Dedifferentiated amniotic fluid mesenchymal stem cell (primary cell): ENCODE results near the gene RXRG.

Experiments
- DNase-seq: peaks from one replicate; pipeline ENCODE4 v3.0.0-alpha.2; 2016; ENCODE audit errors: extremely low spot score

Gene RXRG

DNA sequence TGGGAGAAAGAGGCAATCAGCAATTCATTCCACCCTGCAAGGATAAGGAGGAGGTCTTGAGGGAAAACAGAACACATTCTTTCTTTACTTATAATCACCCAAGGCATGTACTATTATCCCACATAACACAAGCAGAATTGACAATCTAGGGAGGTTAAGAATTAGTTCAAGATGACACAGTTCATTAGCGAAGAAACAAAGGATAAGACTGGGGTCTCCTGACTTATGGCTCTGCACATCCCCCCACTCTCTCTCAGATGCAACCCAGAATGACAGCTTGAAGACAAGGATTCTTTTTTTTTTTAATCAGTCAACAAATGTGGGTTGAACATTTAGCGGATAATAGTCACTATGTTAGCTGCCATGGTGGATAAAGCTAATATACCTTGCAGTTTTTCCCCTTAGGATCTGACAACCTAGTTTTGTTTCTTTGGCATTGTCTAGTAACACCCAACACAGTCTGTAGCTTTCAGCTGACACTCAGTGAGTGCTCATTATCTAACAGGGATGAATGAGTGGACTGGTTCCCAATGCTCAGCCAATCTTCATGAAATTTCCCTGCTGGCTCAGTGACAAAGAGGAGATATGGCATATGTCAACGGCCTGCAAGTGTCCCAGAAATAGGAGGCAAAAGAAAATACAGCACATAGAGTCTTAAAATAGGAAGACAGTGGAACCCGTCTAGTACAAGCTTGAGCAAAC lies 35.1 kb downstream of the RXRG start:
- DNase-seq = no peak

DNA sequence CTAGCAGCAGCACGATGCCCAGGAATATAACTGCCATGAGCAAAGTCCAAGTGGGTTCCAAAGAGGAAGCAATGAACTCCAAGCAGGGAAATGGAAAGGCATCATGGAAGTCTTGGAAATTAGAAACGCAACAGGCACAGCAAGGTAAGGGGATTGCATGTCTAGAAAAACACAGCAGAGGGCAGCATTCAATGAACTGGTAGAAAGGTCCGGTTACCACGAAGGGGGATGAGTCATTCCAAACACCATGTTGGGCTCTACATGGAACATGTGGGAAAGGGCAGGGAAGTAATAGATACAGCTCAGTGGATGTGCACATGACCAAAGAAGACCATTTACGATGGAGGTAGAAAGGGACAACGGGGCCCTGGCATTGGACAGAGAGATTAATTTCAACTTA lies 36.4 kb downstream of the RXRG start:
- DNase-seq = no peak

DNA sequence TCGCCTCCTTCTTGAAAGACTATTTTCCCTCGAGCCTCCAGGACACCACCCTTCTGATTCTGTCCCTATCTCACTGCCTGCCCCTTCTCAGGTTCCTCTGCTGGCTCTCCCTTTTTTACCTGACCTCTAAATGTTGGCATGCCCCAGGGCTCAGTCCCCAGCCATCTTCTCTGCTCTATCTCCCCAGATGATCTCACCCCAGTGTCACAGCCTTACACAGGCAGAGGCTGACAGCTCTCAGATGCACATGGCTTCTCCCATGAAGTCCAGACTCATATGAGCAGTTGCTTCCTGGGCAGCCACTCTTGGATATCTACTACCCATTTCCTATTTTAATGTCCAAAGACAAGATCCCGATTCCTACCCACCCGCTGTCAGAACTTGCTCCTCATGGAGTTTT lies 37.5 kb downstream of the RXRG start:
- no peak for DNase-seq

GRCh38 chr1:165403835-165404482 lies 41.0 kb downstream of the RXRG start:
- no peak for DNase-seq

GRCh38 chr1:165402517-165403111 lies 42.3 kb downstream of the RXRG start:
- no peak for DNase-seq

DNA sequence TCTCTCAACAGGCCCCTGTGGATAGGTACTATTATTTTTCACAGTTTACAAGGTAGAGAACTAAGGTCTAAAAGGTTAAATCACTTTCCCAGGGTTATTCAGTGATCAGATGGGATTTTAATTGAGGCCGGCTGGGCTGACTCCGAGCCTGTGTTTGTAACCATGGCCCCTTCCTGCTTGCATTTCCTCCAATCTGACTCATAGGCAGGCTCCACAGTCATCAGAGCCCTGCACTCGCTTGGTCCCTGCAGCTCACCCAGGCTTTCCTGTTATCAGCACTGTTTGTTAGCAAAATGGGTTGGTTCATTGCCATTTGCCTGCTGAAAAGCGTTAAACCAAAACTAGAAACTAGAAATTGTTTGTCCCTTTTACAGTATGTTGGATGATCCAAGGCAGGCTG lies 47.0 kb downstream of the RXRG start:
- DNase-seq = no peak

GRCh38 chr1:165395901-165396300 lies 49.0 kb downstream of the RXRG start:
- DNase-seq = no peak

DNA sequence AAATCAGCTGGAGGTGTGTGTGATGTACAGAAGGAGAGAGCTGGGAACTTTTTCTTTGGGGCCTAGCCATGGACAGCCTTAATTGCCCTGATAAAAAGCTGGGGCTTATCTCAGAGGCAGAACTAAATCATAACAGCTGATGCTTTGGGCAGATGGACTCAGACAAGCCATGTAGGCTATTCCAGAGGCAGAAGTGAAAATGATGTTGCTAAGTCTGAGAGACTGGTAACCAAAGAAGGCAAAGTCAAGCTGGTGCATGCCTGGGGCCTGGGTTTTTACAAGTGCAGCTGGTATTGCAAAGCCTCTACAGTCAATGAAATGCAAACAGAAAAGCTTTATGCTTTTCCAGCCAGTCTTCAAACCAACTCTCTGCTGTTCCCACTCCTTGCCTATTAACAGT lies 49.4 kb downstream of the RXRG start:
- DNase-seq = no peak

- DNase-seq = peak; percentile 79
Measured at GRCh38 chr1:165392634-165393571, 52.0 kb downstream of the RXRG start.

DNA sequence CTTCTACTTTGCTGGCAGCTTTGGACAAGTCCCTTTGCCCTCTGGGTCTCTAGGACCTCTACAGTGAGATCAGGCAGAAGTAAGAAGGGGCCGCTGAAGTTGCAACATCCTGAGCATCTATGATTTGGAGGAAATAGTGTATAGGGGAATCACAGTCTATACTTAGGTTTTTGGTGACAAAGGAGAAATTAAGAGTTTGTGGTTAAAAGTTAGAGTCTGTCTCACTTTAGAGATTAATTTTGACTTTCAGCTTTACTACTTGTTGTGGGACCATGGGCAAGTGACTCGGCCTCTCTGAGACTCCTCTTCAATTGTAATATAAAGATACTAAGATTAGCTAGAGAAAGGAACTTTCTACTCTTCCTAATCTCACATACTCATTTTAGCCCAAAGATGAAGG lies 55.3 kb downstream of the RXRG start:
- no peak for DNase-seq

- DNase-seq = no peak
Measured at GRCh38 chr1:165387961-165388360, 57.0 kb downstream of the RXRG start.

- DNase-seq = no peak
Measured at GRCh38 chr1:165387505-165387904, 57.4 kb downstream of the RXRG start.

DNA sequence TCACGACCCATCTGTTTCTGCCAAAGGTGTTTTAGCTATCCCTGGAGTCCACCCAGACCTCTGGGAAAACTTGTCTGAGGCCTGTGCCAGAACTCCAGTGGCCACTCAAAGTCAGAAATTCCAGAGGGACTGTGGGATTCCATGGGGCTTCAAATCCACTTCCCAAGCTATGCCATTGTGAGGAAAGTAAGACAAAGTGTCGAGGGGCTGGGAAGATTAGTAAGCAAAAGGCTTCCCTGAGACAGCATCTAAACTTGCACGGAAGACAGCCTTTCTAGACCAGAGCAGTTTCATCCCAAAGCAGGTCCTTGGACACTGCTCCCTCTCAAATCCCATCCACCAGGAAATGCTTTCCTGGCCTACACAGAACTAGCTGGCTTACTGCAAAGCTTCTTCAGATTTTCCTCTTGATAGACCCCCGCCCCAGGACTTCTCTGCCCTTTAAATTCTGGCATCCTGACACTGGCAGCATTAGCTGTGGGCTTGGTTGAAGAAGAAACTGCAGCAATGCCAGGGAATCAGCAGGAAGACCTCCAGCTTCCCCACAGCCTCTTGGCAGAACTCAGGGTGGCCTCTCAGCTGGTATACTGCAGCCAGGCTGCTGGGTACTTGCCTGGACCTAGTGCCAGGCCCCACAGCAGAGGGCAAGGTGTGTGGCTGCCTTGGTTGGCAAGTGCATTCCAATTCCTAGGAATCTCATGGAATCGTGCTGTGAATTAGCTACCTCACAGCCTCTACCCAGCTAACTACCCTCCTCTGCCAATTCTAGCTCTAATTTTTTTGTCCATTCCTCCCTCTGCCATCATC lies 61.1 kb downstream of the RXRG start:
- no peak for DNase-seq

- no peak for DNase-seq
Measured at GRCh38 chr1:165383067-165383466, 61.9 kb downstream of the RXRG start.

- DNase-seq = no peak
Measured at GRCh38 chr1:165381745-165382505, 63.0 kb downstream of the RXRG start.

DNA sequence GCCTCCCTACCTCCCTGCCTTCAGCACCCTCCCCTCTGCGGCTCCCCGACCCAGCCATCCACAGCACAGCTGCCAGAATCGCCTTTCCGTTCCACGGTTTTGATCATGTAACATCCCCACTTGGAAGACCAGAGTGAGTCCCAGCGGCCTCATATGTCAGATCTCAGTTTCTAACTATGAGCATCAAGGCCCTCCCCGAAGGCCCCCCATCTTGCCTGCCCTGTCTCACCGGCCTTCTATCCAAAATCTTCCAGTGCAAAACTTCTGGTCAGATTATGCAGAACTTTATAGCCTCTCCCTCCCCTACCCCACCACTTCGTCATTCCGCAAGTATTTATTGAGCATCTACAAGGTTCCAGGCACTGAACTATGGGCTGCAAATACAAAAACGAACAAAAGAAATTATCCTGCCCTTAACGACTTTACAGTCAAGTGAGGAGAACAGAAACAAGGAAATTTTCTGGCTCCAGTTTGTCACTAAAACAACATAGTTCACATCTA lies 68.1 kb downstream of the RXRG start:
- DNase-seq = no peak

DNA sequence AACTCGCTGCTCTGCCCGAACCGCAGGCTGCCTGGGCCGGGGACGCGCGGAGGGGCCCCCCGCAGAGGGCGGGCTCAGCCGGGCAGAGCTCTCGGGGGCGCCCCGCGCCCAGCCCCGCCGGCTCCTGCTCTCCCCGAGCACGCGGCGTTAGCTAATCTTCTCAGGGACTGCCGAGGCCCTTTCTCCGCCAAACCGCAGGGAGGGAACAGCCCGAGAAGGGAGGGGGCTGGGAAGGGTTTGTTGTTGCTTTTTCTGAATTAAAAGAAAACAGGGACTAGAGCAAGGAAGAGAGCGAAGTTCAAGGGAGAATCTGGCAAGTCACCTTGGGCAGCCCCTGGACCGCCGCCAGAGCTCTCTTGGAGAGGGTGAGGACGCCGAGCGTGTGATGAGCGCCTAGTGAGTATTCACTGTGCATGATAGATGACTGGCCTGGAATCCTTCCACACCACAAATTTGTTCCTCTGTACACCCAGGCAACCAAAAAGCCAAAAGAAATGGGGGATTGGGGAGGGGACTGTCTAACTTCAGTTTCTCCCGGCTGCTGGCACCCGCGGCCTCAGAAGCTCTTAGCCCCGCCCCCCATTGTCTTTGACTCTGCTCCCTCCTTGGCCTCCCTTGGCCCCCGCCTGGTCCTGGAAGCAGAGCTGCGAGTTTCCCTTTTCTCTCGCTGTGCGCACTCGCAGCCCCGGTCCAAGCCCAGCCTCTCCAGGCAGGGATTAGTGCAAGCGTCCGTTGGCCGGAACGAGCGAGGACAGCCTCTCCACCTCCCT lies 68.7 kb downstream of the RXRG start:
- DNase-seq = peak; percentile 60

- no peak for DNase-seq
Measured at GRCh38 chr1:165375623-165376022, 69.3 kb downstream of the RXRG start.

DNA sequence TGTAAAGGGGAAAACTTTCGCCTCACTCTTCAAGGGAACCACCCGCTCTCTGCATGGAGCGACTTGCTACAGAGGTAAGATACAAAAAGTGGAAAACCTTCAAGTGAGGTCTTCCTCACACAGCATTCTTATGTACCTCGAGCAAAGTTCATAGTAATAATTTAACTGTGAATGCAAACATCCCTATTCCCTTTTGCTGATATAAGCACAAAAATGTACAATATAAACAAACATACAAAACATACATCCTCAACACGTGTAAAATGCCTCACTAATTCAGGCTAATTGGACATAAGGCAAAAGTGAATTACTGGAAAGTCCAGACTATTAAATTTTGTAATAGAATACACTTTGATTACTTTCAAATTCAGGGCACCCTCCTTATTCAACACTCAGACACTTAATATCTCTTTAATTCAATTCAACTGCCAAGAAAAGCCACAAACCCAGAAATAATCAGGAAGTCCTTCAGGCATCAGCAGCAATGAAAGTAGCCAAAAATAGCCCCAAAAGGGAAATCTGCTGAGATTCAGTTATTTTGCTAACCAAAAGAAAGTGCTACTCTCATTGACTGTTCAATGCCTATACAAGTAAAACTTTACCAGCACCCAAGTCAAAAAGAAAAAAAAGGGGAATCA lies 73.2 kb downstream of the RXRG start:
- DNase-seq = no peak
